ENCODE measurements around the gene IFT20.

Gene IFT20

DNA sequence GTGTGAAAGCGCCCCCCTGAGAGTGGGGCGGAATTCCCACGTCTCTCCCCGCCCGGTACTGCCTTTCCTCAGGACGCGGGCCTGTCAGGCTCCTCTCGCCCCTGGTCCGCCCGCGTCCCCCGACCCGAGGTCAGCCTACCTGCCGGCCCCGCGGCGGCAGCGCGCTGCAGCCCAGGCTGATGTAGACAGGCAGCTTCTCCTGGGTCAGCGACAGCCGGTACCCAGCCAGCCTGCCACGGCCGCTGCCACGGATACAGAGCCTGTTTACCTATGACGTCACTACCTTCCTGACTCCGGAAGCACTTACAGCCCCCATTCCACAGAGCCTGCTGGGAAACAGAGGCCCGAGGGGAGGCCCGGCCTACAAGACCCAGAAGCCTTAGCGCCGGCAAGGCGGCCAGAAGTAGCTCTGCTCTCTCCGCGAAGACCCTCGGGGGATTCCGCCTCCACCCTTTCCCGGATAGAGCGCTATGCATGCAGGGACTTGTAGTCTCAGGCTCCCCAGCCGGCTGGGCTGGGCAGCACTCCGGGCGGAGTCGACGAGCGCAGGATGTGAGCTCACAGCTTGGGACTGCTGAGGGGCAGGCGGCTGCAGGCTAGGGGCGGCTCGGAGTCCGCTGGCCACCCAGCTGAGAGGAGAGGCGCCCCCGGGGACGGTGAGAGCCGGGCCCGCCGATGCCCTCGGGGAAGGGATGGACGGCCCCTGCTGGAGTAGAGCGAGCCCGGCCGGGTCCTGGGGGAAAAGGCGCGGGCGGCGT lies at the start of gene IFT20, which contains the start of gene TNFAIP1 (continued):
- TF ChIP-seq, protein P1, sequence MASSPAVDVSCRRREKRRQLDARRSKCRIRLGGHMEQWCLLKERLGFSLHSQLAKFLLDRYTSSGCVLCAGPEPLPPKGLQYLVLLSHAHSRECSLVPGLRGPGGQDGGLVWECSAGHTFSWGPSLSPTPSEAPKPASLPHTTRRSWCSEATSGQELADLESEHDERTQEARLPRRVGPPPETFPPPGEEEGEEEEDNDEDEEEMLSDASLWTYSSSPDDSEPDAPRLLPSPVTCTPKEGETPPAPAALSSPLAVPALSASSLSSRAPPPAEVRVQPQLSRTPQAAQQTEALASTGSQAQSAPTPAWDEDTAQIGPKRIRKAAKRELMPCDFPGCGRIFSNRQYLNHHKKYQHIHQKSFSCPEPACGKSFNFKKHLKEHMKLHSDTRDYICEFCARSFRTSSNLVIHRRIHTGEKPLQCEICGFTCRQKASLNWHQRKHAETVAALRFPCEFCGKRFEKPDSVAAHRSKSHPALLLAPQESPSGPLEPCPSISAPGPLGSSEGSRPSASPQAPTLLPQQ (tag by site-specific recombination; IDR thresholded peaks at IDR 0.05): peak; percentile 96
- TF ChIP-seq, protein P2, sequence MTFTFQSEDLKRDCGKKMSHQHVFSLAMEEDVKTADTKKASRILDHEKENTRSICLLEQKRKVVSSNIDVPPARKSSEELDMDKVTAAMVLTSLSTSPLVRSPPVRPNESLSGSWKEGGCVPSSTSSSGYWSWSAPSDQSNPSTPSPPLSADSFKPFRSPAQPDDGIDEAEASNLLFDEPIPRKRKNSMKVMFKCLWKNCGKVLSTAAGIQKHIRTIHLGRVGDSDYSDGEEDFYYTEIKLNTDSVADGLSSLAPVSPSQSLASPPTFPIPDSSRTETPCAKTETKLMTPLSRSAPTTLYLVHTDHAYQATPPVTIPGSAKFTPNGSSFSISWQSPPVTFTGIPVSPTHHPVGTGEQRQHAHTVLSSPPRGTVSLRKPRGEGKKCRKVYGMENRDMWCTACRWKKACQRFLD (tag by site-specific recombination; IDR thresholded peaks at IDR 0.05): no peak
- peak; percentile 99 for TF ChIP-seq ZNF76 (tag by site-specific recombination; IDR thresholded peaks at IDR 0.05; ENCODE audit: borderline replicate concordance, low read depth)
- peak; percentile 92 for TF ChIP-seq KLF16 (tag by site-specific recombination; IDR thresholded peaks at IDR 0.05)
- TF ChIP-seq ZNF169 (tag by site-specific recombination; IDR thresholded peaks at IDR 0.05): 0 out of 2 replicates have a peak, but pooled peaks have one; percentile 27
- TF ChIP-seq, protein P3, sequence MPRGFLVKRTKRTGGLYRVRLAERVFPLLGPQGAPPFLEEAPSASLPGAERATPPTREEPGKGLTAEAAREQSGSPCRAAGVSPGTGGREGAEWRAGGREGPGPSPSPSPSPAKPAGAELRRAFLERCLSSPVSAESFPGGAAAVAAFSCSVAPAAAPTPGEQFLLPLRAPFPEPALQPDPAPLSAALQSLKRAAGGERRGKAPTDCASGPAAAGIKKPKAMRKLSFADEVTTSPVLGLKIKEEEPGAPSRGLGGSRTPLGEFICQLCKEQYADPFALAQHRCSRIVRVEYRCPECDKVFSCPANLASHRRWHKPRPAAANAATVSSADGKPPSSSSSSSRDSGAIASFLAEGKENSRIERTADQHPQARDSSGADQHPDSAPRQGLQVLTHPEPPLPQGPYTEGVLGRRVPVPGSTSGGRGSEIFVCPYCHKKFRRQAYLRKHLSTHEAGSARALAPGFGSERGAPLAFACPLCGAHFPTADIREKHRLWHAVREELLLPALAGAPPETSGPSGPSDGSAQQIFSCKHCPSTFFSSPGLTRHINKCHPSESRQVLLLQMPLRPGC (tag by site-specific recombination; IDR thresholded peaks at IDR 0.05): peak; percentile 54; the same call in 1 of the 2 replicates
- peak; percentile 66; the same call in 1 of the 2 replicates for TF ChIP-seq ZNF324 (tag by site-specific recombination; IDR thresholded peaks at IDR 0.05)
- TF ChIP-seq, protein P4, sequence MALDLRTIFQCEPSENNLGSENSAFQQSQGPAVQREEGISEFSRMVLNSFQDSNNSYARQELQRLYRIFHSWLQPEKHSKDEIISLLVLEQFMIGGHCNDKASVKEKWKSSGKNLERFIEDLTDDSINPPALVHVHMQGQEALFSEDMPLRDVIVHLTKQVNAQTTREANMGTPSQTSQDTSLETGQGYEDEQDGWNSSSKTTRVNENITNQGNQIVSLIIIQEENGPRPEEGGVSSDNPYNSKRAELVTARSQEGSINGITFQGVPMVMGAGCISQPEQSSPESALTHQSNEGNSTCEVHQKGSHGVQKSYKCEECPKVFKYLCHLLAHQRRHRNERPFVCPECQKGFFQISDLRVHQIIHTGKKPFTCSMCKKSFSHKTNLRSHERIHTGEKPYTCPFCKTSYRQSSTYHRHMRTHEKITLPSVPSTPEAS (tag by site-specific recombination; IDR thresholded peaks at IDR 0.05): 0 out of 2 replicates have a peak, but pooled peaks have one; percentile 12
- TF ChIP-seq ZBTB8A (tag by site-specific recombination; IDR thresholded peaks at IDR 0.05): peak; percentile 87
- TF ChIP-seq ZFP69B (tag by site-specific recombination; IDR thresholded peaks at IDR 0.05): peak; percentile 80
- TF ChIP-seq, protein P5, sequence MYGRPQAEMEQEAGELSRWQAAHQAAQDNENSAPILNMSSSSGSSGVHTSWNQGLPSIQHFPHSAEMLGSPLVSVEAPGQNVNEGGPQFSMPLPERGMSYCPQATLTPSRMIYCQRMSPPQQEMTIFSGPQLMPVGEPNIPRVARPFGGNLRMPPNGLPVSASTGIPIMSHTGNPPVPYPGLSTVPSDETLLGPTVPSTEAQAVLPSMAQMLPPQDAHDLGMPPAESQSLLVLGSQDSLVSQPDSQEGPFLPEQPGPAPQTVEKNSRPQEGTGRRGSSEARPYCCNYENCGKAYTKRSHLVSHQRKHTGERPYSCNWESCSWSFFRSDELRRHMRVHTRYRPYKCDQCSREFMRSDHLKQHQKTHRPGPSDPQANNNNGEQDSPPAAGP (tag by site-specific recombination; IDR thresholded peaks at IDR 0.05): peak; percentile 90
- peak; percentile 80 for TF ChIP-seq GLIS2 (tag by site-specific recombination; IDR thresholded peaks at IDR 0.05)
- TF ChIP-seq, protein P6, sequence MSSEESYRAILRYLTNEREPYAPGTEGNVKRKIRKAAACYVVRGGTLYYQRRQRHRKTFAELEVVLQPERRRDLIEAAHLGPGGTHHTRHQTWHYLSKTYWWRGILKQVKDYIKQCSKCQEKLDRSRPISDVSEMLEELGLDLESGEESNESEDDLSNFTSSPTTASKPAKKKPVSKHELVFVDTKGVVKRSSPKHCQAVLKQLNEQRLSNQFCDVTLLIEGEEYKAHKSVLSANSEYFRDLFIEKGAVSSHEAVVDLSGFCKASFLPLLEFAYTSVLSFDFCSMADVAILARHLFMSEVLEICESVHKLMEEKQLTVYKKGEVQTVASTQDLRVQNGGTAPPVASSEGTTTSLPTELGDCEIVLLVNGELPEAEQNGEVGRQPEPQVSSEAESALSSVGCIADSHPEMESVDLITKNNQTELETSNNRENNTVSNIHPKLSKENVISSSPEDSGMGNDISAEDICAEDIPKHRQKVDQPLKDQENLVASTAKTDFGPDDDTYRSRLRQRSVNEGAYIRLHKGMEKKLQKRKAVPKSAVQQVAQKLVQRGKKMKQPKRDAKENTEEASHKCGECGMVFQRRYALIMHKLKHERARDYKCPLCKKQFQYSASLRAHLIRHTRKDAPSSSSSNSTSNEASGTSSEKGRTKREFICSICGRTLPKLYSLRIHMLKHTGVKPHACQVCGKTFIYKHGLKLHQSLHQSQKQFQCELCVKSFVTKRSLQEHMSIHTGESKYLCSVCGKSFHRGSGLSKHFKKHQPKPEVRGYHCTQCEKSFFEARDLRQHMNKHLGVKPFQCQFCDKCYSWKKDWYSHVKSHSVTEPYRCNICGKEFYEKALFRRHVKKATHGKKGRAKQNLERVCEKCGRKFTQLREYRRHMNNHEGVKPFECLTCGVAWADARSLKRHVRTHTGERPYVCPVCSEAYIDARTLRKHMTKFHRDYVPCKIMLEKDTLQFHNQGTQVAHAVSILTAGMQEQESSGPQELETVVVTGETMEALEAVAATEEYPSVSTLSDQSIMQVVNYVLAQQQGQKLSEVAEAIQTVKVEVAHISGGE (tag by site-specific recombination; conservative IDR thresholded peaks at IDR 0.05; ENCODE audit: low read depth): peak; percentile 90
- TF ChIP-seq, protein P7, sequence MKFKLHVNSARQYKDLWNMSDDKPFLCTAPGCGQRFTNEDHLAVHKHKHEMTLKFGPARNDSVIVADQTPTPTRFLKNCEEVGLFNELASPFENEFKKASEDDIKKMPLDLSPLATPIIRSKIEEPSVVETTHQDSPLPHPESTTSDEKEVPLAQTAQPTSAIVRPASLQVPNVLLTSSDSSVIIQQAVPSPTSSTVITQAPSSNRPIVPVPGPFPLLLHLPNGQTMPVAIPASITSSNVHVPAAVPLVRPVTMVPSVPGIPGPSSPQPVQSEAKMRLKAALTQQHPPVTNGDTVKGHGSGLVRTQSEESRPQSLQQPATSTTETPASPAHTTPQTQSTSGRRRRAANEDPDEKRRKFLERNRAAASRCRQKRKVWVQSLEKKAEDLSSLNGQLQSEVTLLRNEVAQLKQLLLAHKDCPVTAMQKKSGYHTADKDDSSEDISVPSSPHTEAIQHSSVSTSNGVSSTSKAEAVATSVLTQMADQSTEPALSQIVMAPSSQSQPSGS (tag by site-specific recombination; IDR thresholded peaks at IDR 0.05; ENCODE audit: low read depth): peak; percentile 100
- TF ChIP-seq IKZF3 (tag by site-specific recombination; IDR thresholded peaks at IDR 0.05): peak; percentile 42; the same call in 1 of the 2 replicates
- no peak for TF ChIP-seq ZNF514 (tag by site-specific recombination; IDR thresholded peaks at IDR 0.05)
- TF ChIP-seq GLIS1 (tag by site-specific recombination; IDR thresholded peaks at IDR 0.05): peak; percentile 68
- TF ChIP-seq ZNF391 (tag by site-specific recombination; IDR thresholded peaks at IDR 0.05; ENCODE audit: borderline replicate concordance, low read depth): 0 out of 2 replicates have a peak, but pooled peaks have one; percentile 52
- peak; percentile 98 for TF ChIP-seq ZBTB17 (tag by site-specific recombination; IDR thresholded peaks at IDR 0.05)

Data from HEK293 (cell line).